C4-2B (cell line): ENCODE data around the gene PCLO.

Experiments used
- H3K27ac ChIP-seq: fragments of 450-650 bp; 2 replicates; pipeline ENCODE4 v1.5.1; 2017
- ZFX ChIP-seq: fragments of 450-650 bp; IDR thresholded peaks from 2 replicates; pipeline ENCODE4 v1.6.1; 2017
- TF ChIP-seq, protein P1 (sequence below): fragments of 450-650 bp; conservative IDR thresholded peaks from 2 replicates; pipeline ENCODE4 v1.5.1; 2017; ENCODE audit warnings: mild to moderate bottlenecking

The PCLO gene

DNA sequence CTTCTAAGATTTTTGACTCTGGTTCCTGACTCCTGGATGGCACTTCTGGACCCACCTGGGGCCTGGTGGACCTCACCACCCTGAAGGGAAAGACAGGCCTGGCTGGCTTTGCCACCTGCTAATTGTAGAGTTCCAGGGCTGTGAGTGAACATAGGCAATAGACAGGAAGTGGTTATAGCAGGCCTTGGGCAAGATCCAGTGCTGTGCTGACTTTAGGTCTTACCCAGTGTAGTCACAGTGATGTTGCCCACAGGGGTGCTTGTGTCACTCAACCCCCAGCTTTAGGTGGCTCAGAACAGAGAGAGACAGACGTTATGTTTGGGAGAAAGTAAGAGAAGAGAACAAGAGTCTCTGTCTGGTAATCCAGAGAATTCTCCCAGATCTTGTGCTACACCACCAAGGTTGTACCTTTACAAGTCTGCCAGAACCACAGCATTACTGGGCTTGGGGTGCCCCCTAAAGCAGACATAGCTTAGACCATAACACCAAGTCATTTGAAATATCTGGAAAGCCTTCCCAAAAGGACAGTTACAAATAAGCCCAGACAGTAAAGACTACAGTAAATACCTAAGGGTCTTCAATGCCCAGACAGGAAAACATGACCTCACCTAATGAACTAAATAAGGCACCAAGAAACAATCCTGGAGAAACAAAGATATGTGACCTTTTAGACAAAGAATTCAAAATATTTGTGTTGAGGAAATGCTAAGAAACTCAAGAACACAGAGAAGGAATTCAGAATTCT, 303.4 kb downstream of the PCLO start:
- TF ChIP-seq, protein P1, sequence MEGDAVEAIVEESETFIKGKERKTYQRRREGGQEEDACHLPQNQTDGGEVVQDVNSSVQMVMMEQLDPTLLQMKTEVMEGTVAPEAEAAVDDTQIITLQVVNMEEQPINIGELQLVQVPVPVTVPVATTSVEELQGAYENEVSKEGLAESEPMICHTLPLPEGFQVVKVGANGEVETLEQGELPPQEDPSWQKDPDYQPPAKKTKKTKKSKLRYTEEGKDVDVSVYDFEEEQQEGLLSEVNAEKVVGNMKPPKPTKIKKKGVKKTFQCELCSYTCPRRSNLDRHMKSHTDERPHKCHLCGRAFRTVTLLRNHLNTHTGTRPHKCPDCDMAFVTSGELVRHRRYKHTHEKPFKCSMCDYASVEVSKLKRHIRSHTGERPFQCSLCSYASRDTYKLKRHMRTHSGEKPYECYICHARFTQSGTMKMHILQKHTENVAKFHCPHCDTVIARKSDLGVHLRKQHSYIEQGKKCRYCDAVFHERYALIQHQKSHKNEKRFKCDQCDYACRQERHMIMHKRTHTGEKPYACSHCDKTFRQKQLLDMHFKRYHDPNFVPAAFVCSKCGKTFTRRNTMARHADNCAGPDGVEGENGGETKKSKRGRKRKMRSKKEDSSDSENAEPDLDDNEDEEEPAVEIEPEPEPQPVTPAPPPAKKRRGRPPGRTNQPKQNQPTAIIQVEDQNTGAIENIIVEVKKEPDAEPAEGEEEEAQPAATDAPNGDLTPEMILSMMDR: no peak
- no peak for TF ChIP-seq ZFX
- H3K27ac ChIP-seq: no peak overlapping the region

GRCh38 chr7:82851121-82851520, 311.6 kb downstream of the PCLO start:
- no peak for TF ChIP-seq ZFX
- TF ChIP-seq, protein P1: no peak

GRCh38 chr7:82841828-82842227, 320.9 kb downstream of the PCLO start:
- no peak overlapping the region for H3K27ac ChIP-seq
- TF ChIP-seq, protein P1: no peak
- no peak for TF ChIP-seq ZFX

More at GRCh38 chr7:82851121-82851520, 311.6 kb downstream of the PCLO start:
- no peak overlapping the region for H3K27ac ChIP-seq

DNA sequence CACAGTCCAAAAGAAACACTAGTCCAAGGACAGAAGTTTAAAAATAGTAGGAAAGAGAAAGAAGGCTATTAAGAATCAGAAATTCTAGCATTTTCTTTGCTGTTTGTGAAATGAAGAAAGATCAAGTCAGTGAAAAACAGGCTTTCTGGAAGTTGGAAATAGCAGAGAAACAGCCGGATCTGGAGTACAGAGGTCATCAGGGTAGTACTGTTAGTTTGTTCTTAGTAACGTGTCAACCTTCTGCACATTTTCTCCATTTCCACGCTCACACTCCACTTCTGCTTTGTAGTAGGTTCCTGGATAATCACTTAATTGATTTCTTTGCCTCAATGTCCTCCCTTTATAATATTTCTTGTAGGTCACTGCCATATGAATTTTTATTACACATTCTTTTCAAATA, 322.6 kb downstream of the PCLO start:
- no peak overlapping the region for H3K27ac ChIP-seq
- TF ChIP-seq ZFX: no peak
- TF ChIP-seq, protein P1: no peak

- TF ChIP-seq, protein P1: no peak
- TF ChIP-seq ZFX: no peak
- H3K27ac ChIP-seq: no peak overlapping the region
These were observed 323.1 kb downstream of the PCLO start for GRCh38 chr7:82839555-82839954.

GRCh38 chr7:82839063-82839462, 323.6 kb downstream of the PCLO start:
- no peak overlapping the region for H3K27ac ChIP-seq
- TF ChIP-seq, protein P1: no peak
- no peak for TF ChIP-seq ZFX

DNA sequence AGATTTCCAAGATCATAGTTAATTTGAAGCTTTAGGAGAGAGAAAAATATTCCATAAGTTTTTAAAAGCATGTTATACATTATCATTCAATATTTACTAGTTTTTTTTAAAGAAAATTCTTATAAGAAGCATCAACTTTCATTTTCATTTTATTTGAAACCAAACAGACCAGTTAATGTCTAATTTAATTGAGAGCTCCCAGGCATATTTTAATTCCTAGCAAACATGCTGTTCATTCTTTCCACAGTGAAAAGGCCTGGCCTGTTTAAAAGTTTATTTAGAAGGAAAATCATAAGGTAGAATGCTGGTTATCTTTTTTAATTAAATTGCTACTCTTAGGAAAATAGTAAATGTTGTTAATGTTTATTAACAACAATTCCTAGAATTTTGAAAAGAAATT, 324.4 kb downstream of the PCLO start:
- no peak overlapping the region for H3K27ac ChIP-seq
- TF ChIP-seq ZFX: no peak
- TF ChIP-seq, protein P1: no peak
